ENCODE measurements around the gene FHOD1.

The FHOD1 gene

DNA sequence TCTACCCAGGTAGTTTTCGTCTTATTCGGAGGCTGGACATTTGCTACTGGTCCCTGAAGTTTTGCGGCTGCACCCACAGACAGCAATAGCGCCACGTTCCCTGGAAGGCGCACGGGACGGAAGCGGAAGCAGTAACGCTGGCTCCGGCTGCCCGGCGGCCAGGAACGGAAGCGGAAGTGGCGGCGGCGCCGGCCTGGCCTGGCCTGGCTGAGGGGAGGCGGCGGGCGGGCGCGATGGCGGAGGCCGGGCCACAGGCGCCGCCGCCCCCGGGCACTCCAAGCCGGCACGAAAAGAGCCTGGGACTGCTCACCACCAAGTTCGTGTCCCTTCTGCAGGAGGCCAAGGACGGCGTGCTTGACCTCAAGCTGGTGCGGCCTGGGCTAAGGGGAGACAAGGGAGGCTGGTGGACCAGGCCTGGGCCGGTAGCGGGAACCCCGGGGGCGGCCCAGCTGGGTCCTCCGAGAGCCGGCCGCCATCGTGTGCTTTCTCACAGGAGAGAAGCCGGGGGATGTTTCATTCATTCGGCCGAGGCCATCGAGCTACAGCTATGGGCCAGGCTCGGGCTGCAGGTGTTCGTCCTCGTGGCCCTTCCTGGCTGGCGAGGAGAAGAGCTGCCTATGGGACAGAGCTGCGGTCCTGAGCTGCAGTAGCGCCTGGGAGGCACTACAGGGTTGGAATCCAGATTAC, 55.1 kb downstream of the FHOD1 start, which contains the start of gene E2F4:
Gene E2F4 (plus strand): TSS at position 161 of the 687 bp plus-strand sequence. CDS start 73 bp downstream, at position 234.
- Histone ChIP-seq H3K9me2 (ENCODE audit: low read depth, low read length) (no peaks in the 10 kb centered on the region), H3K4me1 (ENCODE audit: insufficient read depth, low read length, severe bottlenecking) (peaks cover 15% of the 10 kb centered on the region), H3K27me3 (ENCODE audit: insufficient read depth, low read length) (no peaks in the 10 kb centered on the region), H3K9ac (ENCODE audit: low read length) (peak within 1 kb of the TSS; percentile 97), H3K36me3 (ENCODE audit: insufficient read depth, low read length) (peaks cover 37% of the 10 kb centered on the region), H3K4me3 (ENCODE audit: low read depth, low read length, poor library complexity, severe bottlenecking) (peak within 1 kb of the TSS; percentile 98), H2AFZ (ENCODE audit: low read length) (no peak within 1 kb of the TSS), H3K79me2 (ENCODE audit: insufficient read depth, low read length) (peaks cover 16% of the 10 kb centered on the region), H4K20me1 (ENCODE audit: insufficient read depth, low read length) (no peaks in the 10 kb centered on the region), H3F3A (ENCODE audit: insufficient read depth, low read length) (no peaks in the 10 kb centered on the region), H3K9me3 (ENCODE audit: low read length) (no peaks in the 10 kb centered on the region), H3K27ac (ENCODE audit: low read depth, low read length, poor library complexity, severe bottlenecking) (no peak within 1 kb of the TSS), H3K4me2 (ENCODE audit: low read length) (peak within 1 kb of the TSS; percentile 99)
- TF ChIP-seq, protein P1, sequence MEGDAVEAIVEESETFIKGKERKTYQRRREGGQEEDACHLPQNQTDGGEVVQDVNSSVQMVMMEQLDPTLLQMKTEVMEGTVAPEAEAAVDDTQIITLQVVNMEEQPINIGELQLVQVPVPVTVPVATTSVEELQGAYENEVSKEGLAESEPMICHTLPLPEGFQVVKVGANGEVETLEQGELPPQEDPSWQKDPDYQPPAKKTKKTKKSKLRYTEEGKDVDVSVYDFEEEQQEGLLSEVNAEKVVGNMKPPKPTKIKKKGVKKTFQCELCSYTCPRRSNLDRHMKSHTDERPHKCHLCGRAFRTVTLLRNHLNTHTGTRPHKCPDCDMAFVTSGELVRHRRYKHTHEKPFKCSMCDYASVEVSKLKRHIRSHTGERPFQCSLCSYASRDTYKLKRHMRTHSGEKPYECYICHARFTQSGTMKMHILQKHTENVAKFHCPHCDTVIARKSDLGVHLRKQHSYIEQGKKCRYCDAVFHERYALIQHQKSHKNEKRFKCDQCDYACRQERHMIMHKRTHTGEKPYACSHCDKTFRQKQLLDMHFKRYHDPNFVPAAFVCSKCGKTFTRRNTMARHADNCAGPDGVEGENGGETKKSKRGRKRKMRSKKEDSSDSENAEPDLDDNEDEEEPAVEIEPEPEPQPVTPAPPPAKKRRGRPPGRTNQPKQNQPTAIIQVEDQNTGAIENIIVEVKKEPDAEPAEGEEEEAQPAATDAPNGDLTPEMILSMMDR (IDR thresholded peaks at IDR 0.05; ENCODE audit: low read length) = no peak
- no peak for TF ChIP-seq EZH2 (IDR thresholded peaks at IDR 0.05; ENCODE audit: borderline replicate concordance, low read length)

DNA sequence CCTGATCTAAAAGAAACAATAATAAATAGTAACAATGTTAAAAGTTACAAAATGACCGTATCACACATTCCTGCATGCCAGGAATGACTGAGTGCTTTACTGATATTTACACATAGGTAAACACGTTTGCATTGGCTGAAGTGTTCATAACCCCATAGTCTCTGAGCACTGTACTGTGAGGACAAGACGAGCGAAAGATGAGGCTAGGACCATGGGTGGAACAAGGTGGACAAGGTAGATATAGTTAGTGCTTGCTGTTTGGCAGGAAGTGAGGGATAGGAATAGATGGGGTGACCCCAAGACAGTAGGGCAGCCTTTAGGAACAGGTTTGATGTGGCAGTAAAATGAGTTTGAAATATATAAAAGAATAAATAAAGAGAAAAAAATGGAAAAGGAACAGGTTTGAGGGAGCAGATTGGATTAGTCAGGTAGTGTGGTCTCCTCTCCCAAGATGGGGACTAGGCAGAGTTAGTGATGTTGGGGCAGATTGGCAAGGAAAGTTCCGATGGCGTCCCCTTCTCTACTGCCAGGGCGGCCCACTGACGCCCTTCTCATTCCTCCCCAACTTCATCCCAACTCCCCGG, 55.8 kb downstream of the FHOD1 start:
- H3K4me1 ChIP-seq (ENCODE audit: insufficient read depth, low read length, severe bottlenecking) = peaks cover 15% of the 10 kb centered on the region
- H4K20me1 ChIP-seq (ENCODE audit: insufficient read depth, low read length) = no peaks in the 10 kb centered on the region
- H2AFZ ChIP-seq (ENCODE audit: low read length) = no peak overlapping the region
- no peaks in the 10 kb centered on the region for H3F3A ChIP-seq (ENCODE audit: insufficient read depth, low read length)
- no peaks in the 10 kb centered on the region for H3K27me3 ChIP-seq (ENCODE audit: insufficient read depth, low read length)
- peaks cover 16% of the 10 kb centered on the region for H3K79me2 ChIP-seq (ENCODE audit: insufficient read depth, low read length)
- H3K27ac ChIP-seq (ENCODE audit: low read depth, low read length, poor library complexity, severe bottlenecking) = no peak overlapping the region
- no peaks in the 10 kb centered on the region for H3K9me3 ChIP-seq (ENCODE audit: low read length)
- H3K9me2 ChIP-seq (ENCODE audit: low read depth, low read length) = no peaks in the 10 kb centered on the region
- TF ChIP-seq, protein P1 (IDR thresholded peaks at IDR 0.05; ENCODE audit: low read length) = no peak
- no peak for TF ChIP-seq EZH2 (IDR thresholded peaks at IDR 0.05; ENCODE audit: borderline replicate concordance, low read length)
- no peak overlapping the region for H3K9ac ChIP-seq (ENCODE audit: low read length)
- no peak overlapping the region for H3K4me2 ChIP-seq (ENCODE audit: low read length)
- peaks cover 31% of the 10 kb centered on the region for H3K36me3 ChIP-seq (ENCODE audit: insufficient read depth, low read length)
- H3K4me3 ChIP-seq (ENCODE audit: low read depth, low read length, poor library complexity, severe bottlenecking) = no peak overlapping the region

- TF ChIP-seq, protein P1 (IDR thresholded peaks at IDR 0.05; ENCODE audit: low read length) = no peak
- no peak for TF ChIP-seq EZH2 (IDR thresholded peaks at IDR 0.05; ENCODE audit: borderline replicate concordance, low read length)
- Histone ChIP-seq H3K9me3 (ENCODE audit: low read length) (no peaks in the 10 kb centered on the region), H3K79me2 (ENCODE audit: insufficient read depth, low read length) (peaks cover 16% of the 10 kb centered on the region), H4K20me1 (ENCODE audit: insufficient read depth, low read length) (no peaks in the 10 kb centered on the region), H3K4me3 (ENCODE audit: low read depth, low read length, poor library complexity, severe bottlenecking) (no peak overlapping the region), H3K4me1 (ENCODE audit: insufficient read depth, low read length, severe bottlenecking) (peaks cover 15% of the 10 kb centered on the region), H3F3A (ENCODE audit: insufficient read depth, low read length) (no peaks in the 10 kb centered on the region), H3K36me3 (ENCODE audit: insufficient read depth, low read length) (peaks cover 23% of the 10 kb centered on the region), H3K27me3 (ENCODE audit: insufficient read depth, low read length) (no peaks in the 10 kb centered on the region), H3K9ac (ENCODE audit: low read length) (no peak overlapping the region), H3K9me2 (ENCODE audit: low read depth, low read length) (no peaks in the 10 kb centered on the region), H3K27ac (ENCODE audit: low read depth, low read length, poor library complexity, severe bottlenecking) (no peak overlapping the region), H3K4me2 (ENCODE audit: low read length) (no peak overlapping the region), H2AFZ (ENCODE audit: low read length) (no peak overlapping the region)
These were observed 56.6 kb downstream of the FHOD1 start for GRCh38 chr16:67190448-67191399.
